DND-41 (cell line): ENCODE measurements around the gene GRIK3.

Experiments used
- ATAC-seq: fragments of 200-7000 bp; cut with Tn5 transposase; 3 replicates; pipeline ENCODE4 v1.9.1; 2021; ENCODE audit warnings: low read depth; ENCODE audit not compliant: insufficient read depth
- DNase-seq: peaks from one replicate; pipeline ENCODE4 v3.0.0-alpha.2; 2020
- H2AFZ ChIP-seq: 2 replicates; pipeline ENCODE4 v1.6.0; 2012; ENCODE audit warnings: low read depth, low read length
- H3K27ac ChIP-seq: 2 replicates; pipeline ENCODE4 v1.5.1; 2012; ENCODE audit warnings: low read length, inconsistent platforms
- H3K27me3 ChIP-seq: fragments of 200-600 bp; sonication (generic); 2 replicates; pipeline ENCODE4 v1.6.0; 2012; ENCODE audit warnings: low read length, mild to moderate bottlenecking, inconsistent platforms; ENCODE audit not compliant: insufficient read depth, poor library complexity
- H3K36me3 ChIP-seq: 2 replicates; pipeline ENCODE4 v1.5.1; 2012; ENCODE audit warnings: low read length, inconsistent platforms; ENCODE audit not compliant: insufficient read depth
- H3K4me1 ChIP-seq: 2 replicates; pipeline ENCODE4 v1.5.1; 2012; ENCODE audit warnings: mild to moderate bottlenecking, low read length; ENCODE audit not compliant: insufficient read depth
- H3K4me2 ChIP-seq: 2 replicates; pipeline ENCODE4 v1.6.0; 2012; ENCODE audit warnings: mild to moderate bottlenecking, moderate library complexity, low read length, inconsistent platforms; ENCODE audit not compliant: insufficient read depth
- H3K4me3 ChIP-seq, 2 experiments: fragments of 200-600 bp in 1 of 2; shearing (Covaris generic) in 1 of 2; 2 replicates each; pipeline ENCODE4 v1.5.1; 2012 to 2016; ENCODE audit warnings: inconsistent platforms in 2 of 2, low read length in 2 of 2, mild to moderate bottlenecking in 2 of 2, low read depth in 1 of 2, moderate library complexity in 1 of 2
- H3K79me2 ChIP-seq: 2 replicates; pipeline ENCODE4 v1.6.0; 2012; ENCODE audit warnings: low read length, inconsistent platforms; ENCODE audit not compliant: insufficient read depth
- H3K9ac ChIP-seq: 2 replicates; pipeline ENCODE4 v1.6.0; 2012; ENCODE audit warnings: low read depth, mild to moderate bottlenecking, inconsistent platforms, low read length, moderate library complexity
- H3K9me3 ChIP-seq: 2 replicates; pipeline ENCODE4 v1.5.1; 2012; ENCODE audit warnings: low read length, moderate library complexity, mild to moderate bottlenecking, inconsistent platforms; ENCODE audit not compliant: insufficient read depth, severe bottlenecking
- H4K20me1 ChIP-seq: 2 replicates; pipeline ENCODE4 v1.6.0; 2012; ENCODE audit warnings: low read length; ENCODE audit not compliant: insufficient read depth
- EZH2 ChIP-seq: IDR thresholded peaks from 3 replicates; pipeline ENCODE4 v1.6.1; 2012; ENCODE audit warnings: borderline replicate concordance, low read depth, mild to moderate bottlenecking, moderate library complexity, low read length, inconsistent platforms; ENCODE audit not compliant: severe bottlenecking
- TF ChIP-seq, protein P1 (sequence below): IDR thresholded peaks from 2 replicates; pipeline ENCODE4 v1.5.1; 2012; ENCODE audit warnings: borderline replicate concordance, low read length, moderate library complexity, mild to moderate bottlenecking; ENCODE audit not compliant: poor library complexity, severe bottlenecking; ENCODE audit errors: extremely low read depth

Gene GRIK3

GRCh38 chr1:36876990-36877389, 157.3 kb downstream of the GRIK3 start:
- Histone ChIP-seq H3K79me2 (no peaks in the 10 kb centered on the region), H3K9ac (no peak overlapping the region), H3K36me3 (no peaks in the 10 kb centered on the region), H3K4me3 (no peak overlapping the region), H3K27ac (no peak overlapping the region), H3K27me3 (peaks cover 13% of the 10 kb centered on the region), H4K20me1 (no peaks in the 10 kb centered on the region), H3K4me2 (no peak overlapping the region), H3K9me3 (no peaks in the 10 kb centered on the region), H2AFZ (no peak overlapping the region), H3K4me1 (no peaks in the 10 kb centered on the region)
- no peak for DNase-seq
- TF ChIP-seq EZH2, result no peak
- TF ChIP-seq, protein P1, sequence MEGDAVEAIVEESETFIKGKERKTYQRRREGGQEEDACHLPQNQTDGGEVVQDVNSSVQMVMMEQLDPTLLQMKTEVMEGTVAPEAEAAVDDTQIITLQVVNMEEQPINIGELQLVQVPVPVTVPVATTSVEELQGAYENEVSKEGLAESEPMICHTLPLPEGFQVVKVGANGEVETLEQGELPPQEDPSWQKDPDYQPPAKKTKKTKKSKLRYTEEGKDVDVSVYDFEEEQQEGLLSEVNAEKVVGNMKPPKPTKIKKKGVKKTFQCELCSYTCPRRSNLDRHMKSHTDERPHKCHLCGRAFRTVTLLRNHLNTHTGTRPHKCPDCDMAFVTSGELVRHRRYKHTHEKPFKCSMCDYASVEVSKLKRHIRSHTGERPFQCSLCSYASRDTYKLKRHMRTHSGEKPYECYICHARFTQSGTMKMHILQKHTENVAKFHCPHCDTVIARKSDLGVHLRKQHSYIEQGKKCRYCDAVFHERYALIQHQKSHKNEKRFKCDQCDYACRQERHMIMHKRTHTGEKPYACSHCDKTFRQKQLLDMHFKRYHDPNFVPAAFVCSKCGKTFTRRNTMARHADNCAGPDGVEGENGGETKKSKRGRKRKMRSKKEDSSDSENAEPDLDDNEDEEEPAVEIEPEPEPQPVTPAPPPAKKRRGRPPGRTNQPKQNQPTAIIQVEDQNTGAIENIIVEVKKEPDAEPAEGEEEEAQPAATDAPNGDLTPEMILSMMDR, result no peak
- no peak for ATAC-seq

- H3K9ac ChIP-seq, result no peak overlapping the region
- H2AFZ ChIP-seq, result no peak overlapping the region
- no peak for DNase-seq
- H3K79me2 ChIP-seq, result no peaks in the 10 kb centered on the region
- no peaks in the 10 kb centered on the region for H3K36me3 ChIP-seq
- H4K20me1 ChIP-seq, result no peaks in the 10 kb centered on the region; the same call in 1 of the 2 replicates
- H3K4me2 ChIP-seq, result no peak overlapping the region
- no peak for ATAC-seq
- TF ChIP-seq, protein P1, result no peak
- no peak for TF ChIP-seq EZH2
- no peaks in the 10 kb centered on the region for H3K4me1 ChIP-seq
- no peak overlapping the region for H3K4me3 ChIP-seq
- H3K27ac ChIP-seq, result no peak overlapping the region
- H3K27me3 ChIP-seq, result peaks cover 15% of the 10 kb centered on the region
- H3K9me3 ChIP-seq, result no peaks in the 10 kb centered on the region
Observed at GRCh38 chr1:36874271-36875060, 159.8 kb downstream of the GRIK3 start.

DNA sequence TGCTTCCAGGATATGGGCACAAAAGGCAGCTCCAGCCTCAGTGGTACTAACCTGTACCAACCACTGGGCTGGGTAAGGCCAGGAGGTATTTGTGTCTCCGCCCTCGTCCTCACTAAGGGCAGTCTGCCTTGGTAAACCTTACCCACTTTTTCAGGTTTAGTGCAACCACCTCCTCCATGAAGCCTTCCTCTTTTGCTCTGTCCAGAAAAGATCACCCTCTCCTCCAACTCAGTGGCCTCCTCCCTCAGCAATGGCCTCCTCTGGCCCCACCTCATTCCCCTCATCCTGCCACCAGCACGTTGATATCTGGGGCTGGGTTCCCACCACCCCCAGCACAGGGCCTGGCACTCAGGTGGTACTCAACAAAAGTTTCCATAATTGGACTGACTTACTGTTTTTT, 161.5 kb downstream of the GRIK3 start:
- Histone ChIP-seq H3K36me3 (no peaks in the 10 kb centered on the region), H3K27me3 (peaks cover 9% of the 10 kb centered on the region), H3K4me3 (no peak overlapping the region), H3K4me2 (no peak overlapping the region), H3K4me1 (no peaks in the 10 kb centered on the region), H4K20me1 (no peaks in the 10 kb centered on the region; the same call in 1 of the 2 replicates), H3K9ac (no peak overlapping the region), H3K79me2 (no peaks in the 10 kb centered on the region), H3K9me3 (no peaks in the 10 kb centered on the region), H2AFZ (no peak overlapping the region), H3K27ac (no peak overlapping the region)
- no peak for ATAC-seq
- TF ChIP-seq EZH2, result no peak
- TF ChIP-seq, protein P1, result no peak
- no peak for DNase-seq
